Chondrocyte (in vitro differentiated cells): ENCODE measurements around the gene KCNS3. TPM values are rescaled to one million over a fixed set of nuclear protein-coding genes. Genes with fewer than 3 reads are reported as not detected.

Experiments
- DNase-seq: peaks from one replicate; pipeline ENCODE4 v3.0.0; 2021; ENCODE audit warnings: mixed read lengths, low spot score
- H3K27ac Mint-ChIP-seq: one replicate; pipeline ENCODE4 v1.8.0; 2021; ENCODE audit warnings: mild to moderate bottlenecking, moderate library complexity, mixed read lengths; ENCODE audit not compliant: unreplicated experiment
- H3K27me3 Mint-ChIP-seq: 2 replicates; pipeline ENCODE4 v1.8.0; 2021; ENCODE audit warnings: low read depth, mixed read lengths
- H3K36me3 Mint-ChIP-seq: 2 replicates; pipeline ENCODE4 v1.8.0; 2021; ENCODE audit warnings: low read depth, mixed read lengths
- H3K4me1 Mint-ChIP-seq: 2 replicates; pipeline ENCODE4 v1.8.0; 2021; ENCODE audit warnings: low read depth, mild to moderate bottlenecking, mixed read lengths
- H3K4me3 Mint-ChIP-seq: one replicate; pipeline ENCODE4 v1.8.0; 2021; ENCODE audit warnings: mild to moderate bottlenecking, moderate library complexity, mixed read lengths; ENCODE audit not compliant: unreplicated experiment
- H3K9me3 Mint-ChIP-seq: 2 replicates; pipeline ENCODE4 v1.8.0; 2021; ENCODE audit warnings: low read depth, mixed read lengths
- CTCF ChIP-seq: fragments of 200-600 bp; sonication (generic); IDR thresholded peaks from 2 replicates; pipeline ENCODE4 v1.5.0; 2021; ENCODE audit warnings: antibody characterized with exemption, mild to moderate bottlenecking, moderate library complexity
- total RNA-seq: library from RNA; stranded (reverse); gene quantifications from 3 replicates; pipeline ENCODE4 v1.2.1, GENCODE V29; 2021

KCNS3 gene
- total RNA-seq, 1 donor from 2014 or later, result 0.37 TPM

DNA sequence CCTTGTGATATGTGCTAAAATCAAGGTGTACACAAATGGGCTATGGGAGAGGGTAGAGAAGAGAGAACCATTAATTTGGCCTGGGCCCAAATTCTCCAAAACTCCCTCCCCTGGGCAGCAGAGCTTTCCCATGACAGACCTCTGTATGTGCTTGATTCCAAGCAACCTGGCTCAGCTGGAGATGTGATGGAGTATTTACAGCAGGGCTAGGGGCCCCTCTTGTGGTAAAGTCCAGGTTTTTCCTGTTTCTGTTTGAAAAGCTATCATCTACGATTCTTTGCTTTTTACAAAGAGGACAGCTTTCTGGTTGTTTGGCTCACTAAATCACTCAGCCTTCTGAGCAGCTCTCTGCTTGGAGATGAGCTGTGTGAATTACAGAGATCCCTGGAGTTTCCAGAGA is 40.3 kb downstream of the KCNS3 start:
- no peaks in the 10 kb centered on the region for H3K36me3 Mint-ChIP-seq
- H3K4me3 Mint-ChIP-seq, result no peak overlapping the region
- peaks cover 2% of the 10 kb centered on the region for H3K27me3 Mint-ChIP-seq
- no peaks in the 10 kb centered on the region for H3K4me1 Mint-ChIP-seq
- H3K27ac Mint-ChIP-seq, result no peak overlapping the region
- no peak for DNase-seq
- no peak for TF ChIP-seq CTCF
- H3K9me3 Mint-ChIP-seq, result no peaks in the 10 kb centered on the region

DNA sequence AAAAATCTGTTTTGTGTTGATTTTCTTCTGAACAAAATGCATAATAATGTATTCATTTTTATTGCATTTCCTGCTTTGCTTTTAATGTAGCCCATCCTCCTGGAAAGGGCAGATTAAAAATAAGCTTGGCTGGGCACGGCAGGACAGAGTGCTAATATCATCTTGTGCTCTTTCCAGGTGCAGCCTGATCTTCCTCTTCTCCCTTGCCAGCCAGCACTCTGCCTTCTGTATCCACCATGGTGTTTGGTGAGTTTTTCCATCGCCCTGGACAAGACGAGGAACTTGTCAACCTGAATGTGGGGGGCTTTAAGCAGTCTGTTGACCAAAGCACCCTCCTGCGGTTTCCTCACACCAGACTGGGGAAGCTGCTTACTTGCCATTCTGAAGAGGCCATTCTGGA is 52.3 kb downstream of the KCNS3 start:
- H3K27ac Mint-ChIP-seq, result no peak overlapping the region
- H3K27me3 Mint-ChIP-seq, result no peaks in the 10 kb centered on the region
- no peaks in the 10 kb centered on the region for H3K4me1 Mint-ChIP-seq
- no peaks in the 10 kb centered on the region for H3K36me3 Mint-ChIP-seq
- H3K9me3 Mint-ChIP-seq, result peaks cover under 1% of the 10 kb centered on the region
- H3K4me3 Mint-ChIP-seq, result no peak overlapping the region
- no peak for DNase-seq
- no peak for TF ChIP-seq CTCF

- Mint-ChIP-seq H3K27ac (no peak overlapping the region), H3K27me3 (no peaks in the 10 kb centered on the region), H3K4me3 (no peak overlapping the region), H3K36me3 (no peaks in the 10 kb centered on the region), H3K4me1 (no peaks in the 10 kb centered on the region), H3K9me3 (peaks cover under 1% of the 10 kb centered on the region)
- no peak for TF ChIP-seq CTCF
- DNase-seq, result no peak
Measured at GRCh38 chr2:17933256-17933655, 54.8 kb downstream of the KCNS3 start.

DNA sequence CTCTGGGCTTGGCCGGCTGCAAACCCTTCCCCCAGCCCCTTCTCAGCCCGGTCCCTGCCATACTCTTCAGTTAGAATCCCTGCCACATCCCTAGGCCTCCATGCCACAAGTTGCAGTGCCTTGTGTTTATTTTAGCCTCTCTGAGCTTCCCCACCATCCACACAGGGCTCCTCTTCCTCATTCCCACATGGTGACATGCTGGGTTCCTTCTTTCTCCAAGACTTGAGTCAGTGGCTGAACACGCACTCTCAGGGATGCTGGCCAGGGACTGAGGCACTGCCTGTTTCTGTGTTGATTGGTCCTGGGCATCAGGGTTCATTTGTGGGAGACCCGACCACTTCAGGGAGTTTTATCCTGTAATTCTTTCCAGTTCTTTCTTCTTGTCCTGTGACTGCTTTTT is 56.3 kb downstream of the KCNS3 start:
- Mint-ChIP-seq H3K27me3 (no peaks in the 10 kb centered on the region), H3K9me3 (peaks cover 7% of the 10 kb centered on the region), H3K4me3 (no peak overlapping the region), H3K36me3 (no peaks in the 10 kb centered on the region), H3K4me1 (no peaks in the 10 kb centered on the region), H3K27ac (no peak overlapping the region)
- DNase-seq, result no peak
- TF ChIP-seq CTCF, result no peak

- Mint-ChIP-seq H3K9me3 (peaks cover 7% of the 10 kb centered on the region), H3K4me1 (no peaks in the 10 kb centered on the region), H3K27ac (no peak overlapping the region), H3K4me3 (no peak overlapping the region), H3K36me3 (no peaks in the 10 kb centered on the region), H3K27me3 (no peaks in the 10 kb centered on the region)
- no peak for TF ChIP-seq CTCF
- no peak for DNase-seq
Measured at GRCh38 chr2:17935242-17935885, 56.9 kb downstream of the KCNS3 start.
